ENCODE results near the gene FAM180B. TPM values are rescaled to one million over a fixed set of nuclear protein-coding genes. Genes with fewer than 3 reads are reported as not detected.
"Not testable (repeated sequence)": the region's sequence is repeated elsewhere in the genome, so short reads cannot be mapped to it uniquely, and the experiment has no call there.

FAM180B gene
- total and polyA plus RNA-seq, 2 of the 4 experiments (the other 2 are of a cell fraction): not detected

DNA sequence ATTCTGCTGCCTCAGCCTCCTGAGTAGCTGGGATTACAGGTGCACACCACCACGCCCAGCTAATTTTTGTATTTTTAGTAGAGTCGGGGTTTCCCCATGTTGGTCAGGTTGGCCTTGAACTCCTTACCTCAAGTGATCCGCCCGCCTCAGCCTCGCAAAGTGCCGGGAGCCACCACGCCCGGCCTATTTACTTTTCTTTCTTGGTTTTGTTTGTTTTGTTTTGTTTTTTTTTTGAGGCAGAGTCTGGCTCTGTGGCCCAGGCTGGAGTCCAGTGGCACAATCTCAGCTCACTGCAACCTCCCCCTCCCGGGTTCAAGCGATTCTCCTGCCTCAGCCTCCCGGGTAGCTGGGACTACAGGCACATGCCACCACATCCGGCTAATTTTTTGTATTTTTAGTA is 29.5 kb upstream of the FAM180B start:
- H2AFZ ChIP-seq (replicated peaks; ENCODE audit: low read length, poor library complexity); ATAC-seq (ENCODE audit: low read depth); H3K9ac ChIP-seq (ENCODE audit: low read depth, low read length); H3K27ac ChIP-seq (ENCODE audit: insufficient read depth, low read length); H2BK5ac ChIP-seq (ENCODE audit: low read depth, low read length, poor library complexity, severe bottlenecking); H2BK20ac ChIP-seq (ENCODE audit: low read depth, low read length); H2BK15ac ChIP-seq (ENCODE audit: low read depth, low read length); in situ Hi-C loops (cut with MboI; ENCODE audit: low sequenced_read_pairs); H4K20me1 ChIP-seq (ENCODE audit: insufficient read depth, low read length); H3K4me2 ChIP-seq (ENCODE audit: low read depth, low read length); H4K5ac ChIP-seq (ENCODE audit: low read depth, low read length); H2BK120ac ChIP-seq (ENCODE audit: low read depth, low read length); H3K4me3 ChIP-seq (ENCODE audit: insufficient read depth, low read depth, low read length); H4K8ac ChIP-seq (ENCODE audit: low read depth in 2 of 2, low read length in 2 of 2); POLR2A ChIA-PET (ENCODE audit: unreplicated experiment); dilution Hi-C loops (cut with HindIII; ENCODE audit: low sequenced_read_pairs, unreplicated experiment); CTCF ChIA-PET; H3K56ac ChIP-seq (ENCODE audit: extremely low read depth, insufficient read depth, low read length); DNase-seq; H3K23ac ChIP-seq (ENCODE audit: low read depth, low read length); H3K14ac ChIP-seq (replicated peaks; ENCODE audit: low read depth, low read length); H3K18ac ChIP-seq (ENCODE audit: low read depth, low read length); H2AK9ac ChIP-seq (replicated peaks; ENCODE audit: low read depth, low read length, poor library complexity); H3K9me1 ChIP-seq (ENCODE audit: insufficient read depth, low read length); H4K91ac ChIP-seq (ENCODE audit: insufficient read depth, low read depth, low read length); intact Hi-C loops (cut with micrococcal nuclease); H2AK5ac ChIP-seq (ENCODE audit: low read depth, low read length); H3K9me3 ChIP-seq (ENCODE audit: control insufficient read depth, insufficient read depth, low read length); H3K4me1 ChIP-seq (ENCODE audit: control insufficient read depth, insufficient read depth, low read length); BruUV-seq (replicated peaks); H3K27me3 ChIP-seq (ENCODE audit: control insufficient read depth, insufficient read depth, low read length); H3K4ac ChIP-seq (ENCODE audit: low read depth, low read length); H3K36me3 ChIP-seq (ENCODE audit: control insufficient read depth, insufficient read depth, low read length): not testable (repeated sequence)
- H3K79me1 ChIP-seq (ENCODE audit: low read depth in 1 of 2, low read length in 2 of 2): peaks cover 0 to 17% of the 10 kb centered on the region in 2 experiments; a peak in 2 of 4 replicates
- WGBS, 2 experiments (ENCODE audit: extremely low coverage in 2 of 2, insufficient read length in 1 of 2): 91% methylated on average over 4 of the region's 12 CpGs; no CpG with 5 or more reads in 1 of the 2 experiments
